GM12878 (cell line): ENCODE results near the gene TNFSF15.

Experiments used
- CBX5 ChIP-seq: sonication (generic); IDR thresholded peaks from 2 replicates; pipeline ENCODE4 v1.6.1; 2016; ENCODE audit warnings: low read depth, moderate library complexity, mild to moderate bottlenecking, inconsistent platforms
- CTCF ChIP-seq, 3 experiments: IDR thresholded peaks in 2 of 3; conservative IDR thresholded peaks in 1 of 3; 2 replicates each; pipeline ENCODE4 v1.5.1; 2011; ENCODE audit warnings: low read depth in 3 of 3, low read length in 3 of 3, mild to moderate bottlenecking in 3 of 3, control low read depth in 2 of 3, moderate library complexity in 2 of 3, inconsistent platforms in 1 of 3, mixed read lengths in 1 of 3; ENCODE audit not compliant: control insufficient read depth in 2 of 3, insufficient read depth in 1 of 3; ENCODE audit errors: extremely low read depth in 1 of 3
- EGR1 ChIP-seq, 2 experiments: IDR thresholded peaks; 1 replicate in 1 of 2; 2 replicates in 1 of 2; pipeline ENCODE4 v1.6.1; 2011 to 2012; ENCODE audit warnings: low read depth in 2 of 2, low read length in 2 of 2, borderline replicate concordance in 1 of 2, mild to moderate bottlenecking in 1 of 2, moderate library complexity in 1 of 2
- GABPA ChIP-seq: IDR thresholded peaks from 2 replicates; pipeline ENCODE4 v1.6.1; 2014; ENCODE audit warnings: antibody characterized with exemption, low read depth, mild to moderate bottlenecking, inconsistent platforms
- HSF1 ChIP-seq: fragments of 150-350 bp; IDR thresholded peaks from 2 replicates; pipeline ENCODE4 v1.6.1; 2014; ENCODE audit warnings: mild to moderate bottlenecking, low read depth, low read length
- POLR2A ChIP-seq: IDR thresholded peaks from 2 replicates; pipeline ENCODE4 v1.6.1; 2011; ENCODE audit warnings: low read depth, mild to moderate bottlenecking, low read length
- POLR2AphosphoS5 ChIP-seq: IDR thresholded peaks from 2 replicates; pipeline ENCODE4 v1.6.1; 2011; ENCODE audit warnings: mild to moderate bottlenecking, low read length, inconsistent platforms
- TF ChIP-seq, protein P1 (sequence below): IDR thresholded peaks from 2 replicates; pipeline ENCODE4 v1.6.1; 2012; ENCODE audit warnings: low read length, inconsistent platforms
- TF ChIP-seq, protein P2 (sequence below): fragments of 450-650 bp; IDR thresholded peaks from 2 replicates; pipeline ENCODE4 v1.6.1; 2017; ENCODE audit warnings: mild to moderate bottlenecking

GRCh38 chr9:114804505-114804904 is 1.3 kb downstream of the TNFSF15 start:
- TF ChIP-seq HSF1 (no peak), GABPA (no peak), CTCF (IDR thresholded peaks at IDR 0.05 in 2 of 3, conservative IDR thresholded peaks at IDR 0.05 in 1 of 3; ENCODE audit: control insufficient read depth in 2 of 3, extremely low read depth in 1 of 3, insufficient read depth in 1 of 3, low read depth in 3 of 3, low read length in 3 of 3) (no peak), POLR2AphosphoS5 (no peak), EGR1 (IDR thresholded peaks at IDR 0.05; ENCODE audit: borderline replicate concordance in 1 of 2, low read depth in 2 of 2, low read length in 2 of 2) (no peak), POLR2A (no peak), CBX5 (no peak)
- TF ChIP-seq, protein P1, sequence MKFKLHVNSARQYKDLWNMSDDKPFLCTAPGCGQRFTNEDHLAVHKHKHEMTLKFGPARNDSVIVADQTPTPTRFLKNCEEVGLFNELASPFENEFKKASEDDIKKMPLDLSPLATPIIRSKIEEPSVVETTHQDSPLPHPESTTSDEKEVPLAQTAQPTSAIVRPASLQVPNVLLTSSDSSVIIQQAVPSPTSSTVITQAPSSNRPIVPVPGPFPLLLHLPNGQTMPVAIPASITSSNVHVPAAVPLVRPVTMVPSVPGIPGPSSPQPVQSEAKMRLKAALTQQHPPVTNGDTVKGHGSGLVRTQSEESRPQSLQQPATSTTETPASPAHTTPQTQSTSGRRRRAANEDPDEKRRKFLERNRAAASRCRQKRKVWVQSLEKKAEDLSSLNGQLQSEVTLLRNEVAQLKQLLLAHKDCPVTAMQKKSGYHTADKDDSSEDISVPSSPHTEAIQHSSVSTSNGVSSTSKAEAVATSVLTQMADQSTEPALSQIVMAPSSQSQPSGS, result no peak
- TF ChIP-seq, protein P2, sequence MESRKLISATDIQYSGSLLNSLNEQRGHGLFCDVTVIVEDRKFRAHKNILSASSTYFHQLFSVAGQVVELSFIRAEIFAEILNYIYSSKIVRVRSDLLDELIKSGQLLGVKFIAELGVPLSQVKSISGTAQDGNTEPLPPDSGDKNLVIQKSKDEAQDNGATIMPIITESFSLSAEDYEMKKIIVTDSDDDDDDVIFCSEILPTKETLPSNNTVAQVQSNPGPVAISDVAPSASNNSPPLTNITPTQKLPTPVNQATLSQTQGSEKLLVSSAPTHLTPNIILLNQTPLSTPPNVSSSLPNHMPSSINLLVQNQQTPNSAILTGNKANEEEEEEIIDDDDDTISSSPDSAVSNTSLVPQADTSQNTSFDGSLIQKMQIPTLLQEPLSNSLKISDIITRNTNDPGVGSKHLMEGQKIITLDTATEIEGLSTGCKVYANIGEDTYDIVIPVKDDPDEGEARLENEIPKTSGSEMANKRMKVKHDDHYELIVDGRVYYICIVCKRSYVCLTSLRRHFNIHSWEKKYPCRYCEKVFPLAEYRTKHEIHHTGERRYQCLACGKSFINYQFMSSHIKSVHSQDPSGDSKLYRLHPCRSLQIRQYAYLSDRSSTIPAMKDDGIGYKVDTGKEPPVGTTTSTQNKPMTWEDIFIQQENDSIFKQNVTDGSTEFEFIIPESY, result no peak
